Upper lobe of left lung (tissue), 6 donors: ENCODE data around the gene RAP2A. TPM values are rescaled to one million over a fixed set of nuclear protein-coding genes. Genes with fewer than 3 reads are reported as not detected.

Source experiments
- ATAC-seq, 2 donors: fragments of 200-7000 bp; cut with Tn5 transposase; one replicate each; pipeline ENCODE4 v1.9.1; 2022; ENCODE audit warnings: mild to moderate bottlenecking in 2 of 2, moderate library complexity in 2 of 2; ENCODE audit not compliant: low FRiP score in 2 of 2
- DNase-seq, 2 donors: peaks; one replicate each; pipeline ENCODE4 v3.0.0-alpha.2; 2019 to 2020
- H3K27ac ChIP-seq, 4 donors: fragments of 200-600 bp; sonication (generic); one replicate each; pipeline ENCODE4 v1.5.1; 2016 to 2019
- H3K27me3 ChIP-seq, 4 donors: fragments of 200-600 bp; sonication (generic); one replicate each; pipeline ENCODE4 v1.5.1; 2017 to 2019
- H3K36me3 ChIP-seq, 4 donors: fragments of 200-600 bp; sonication (generic); one replicate each; pipeline ENCODE4 v1.5.1; 2016 to 2019
- H3K4me1 ChIP-seq, 4 donors: fragments of 200-600 bp; sonication (generic); one replicate each; pipeline ENCODE4 v1.5.1; 2018 to 2019
- H3K4me3 ChIP-seq, 4 donors: fragments of 200-600 bp; sonication (generic); one replicate each; pipeline ENCODE4 v1.5.1; 2017 to 2019; ENCODE audit warnings: mild to moderate bottlenecking in 2 of 4, moderate library complexity in 1 of 4
- H3K9me3 ChIP-seq, 4 donors: fragments of 200-600 bp; sonication (generic); one replicate each; pipeline ENCODE4 v1.5.1; 2018 to 2019
- CTCF ChIP-seq, 6 experiments: fragments of 450-650 bp in 4 of 6; fragments of 200-600 bp in 2 of 6; sonication (generic) in 2 of 6; IDR thresholded peaks; one replicate each; pipeline ENCODE4 v1.5.1; 2016 to 2019; ENCODE audit warnings: antibody characterized with exemption in 6 of 6
- EP300 ChIP-seq, 4 donors: sonication (generic); formaldehyde crosslinking; IDR thresholded peaks; one replicate each; pipeline ENCODE4 v1.5.1; 2017; ENCODE audit warnings: antibody characterized with exemption in 4 of 4, control low read depth in 2 of 4
- POLR2A ChIP-seq, 4 donors: fragments of 450-650 bp; IDR thresholded peaks; one replicate each; pipeline ENCODE4 v1.5.1; 2016 to 2017; ENCODE audit warnings: antibody characterized with exemption in 4 of 4, mild to moderate bottlenecking in 2 of 4
- POLR2AphosphoS5 ChIP-seq, 2 donors: sonication (generic); formaldehyde crosslinking; IDR thresholded peaks; one replicate each; pipeline ENCODE4 v1.5.1; 2017; ENCODE audit warnings: antibody characterized with exemption in 2 of 2
- WGBS, 2 donors: methylation state at CpG; one replicate each; pipeline ENCODE4 v1.1.5; 2017 to 2018; 5-methylcytosine and 5-hydroxymethylcytosine counted together
- total RNA-seq, 6 donors: library from RNA; depleted of rRNA in 4 of 6; stranded (reverse); fragments of >200 nt in 4 of 6; gene quantifications; one replicate each; pipeline versions ENCODE4 v1.1.0 to v1.2.1, GENCODE V29; 2016 to 2021
- donor health status: DM: no; HTN: no; CAD: no; lungs with moderate emphysema.
- donor health status: DM: no; HTN: yes; CAD: no; lungs with severe emphysema.

The RAP2A gene
- total RNA-seq, 6 donors from 2014 or later = 17.8 to 55.4 (median 31.5) TPM

- Histone ChIP-seq H3K36me3 (no peaks in the 10 kb centered on the region), H3K27me3 (no peaks in the 10 kb centered on the region), H3K27ac (no peak overlapping the region), H3K4me3 (peak overlapping the region in 3 of 4 donors; percentile 10 to 92 (median 82)), H3K4me1 (peaks cover 15 to 37% (median 26%) of the 10 kb centered on the region in 4 donors), H3K9me3 (no peaks in the 10 kb centered on the region)
- 26 to 33% methylated on average over 5 of the region's 5 CpGs for WGBS, 2 donors
- DNase-seq (no peak), ATAC-seq (no peak)
- TF ChIP-seq EP300 (IDR thresholded peaks at IDR 0.05) = no peak
- no peak for TF ChIP-seq POLR2AphosphoS5 (IDR thresholded peaks at IDR 0.05)
- TF ChIP-seq CTCF (IDR thresholded peaks at IDR 0.05) = no peak
Measured at GRCh38 chr13:97435794-97436193, 1.8 kb downstream of the RAP2A start.

- Histone ChIP-seq H3K27me3 (no peaks in the 10 kb centered on the region), H3K4me3 (peak overlapping the region in 2 of 4 donors; percentile 82 to 92), H3K27ac (no peak overlapping the region), H3K4me1 (peaks cover 15 to 36% (median 26%) of the 10 kb centered on the region in 4 donors), H3K36me3 (no peaks in the 10 kb centered on the region), H3K9me3 (no peaks in the 10 kb centered on the region)
- ATAC-seq (no peak), DNase-seq (no peak)
- WGBS, 2 donors = 87 to 88% methylated on average over 2 of the region's 2 CpGs
- TF ChIP-seq CTCF (IDR thresholded peaks at IDR 0.05) (no peak), POLR2A (IDR thresholded peaks at IDR 0.05) (no peak), EP300 (IDR thresholded peaks at IDR 0.05) (no peak), POLR2AphosphoS5 (IDR thresholded peaks at IDR 0.05) (no peak)
Measured at GRCh38 chr13:97436845-97437244, 2.9 kb downstream of the RAP2A start.

- 67 to 74% methylated on average over 2 of the region's 2 CpGs for WGBS, 2 donors
- peaks cover 15 to 29% (median 22%) of the 10 kb centered on the region in 4 donors for H3K4me1 ChIP-seq
- H3K36me3 ChIP-seq = no peaks in the 10 kb centered on the region
- no peak for DNase-seq
- no peaks in the 10 kb centered on the region for H3K27me3 ChIP-seq
- no peak overlapping the region for H3K27ac ChIP-seq
- no peak for TF ChIP-seq POLR2A (IDR thresholded peaks at IDR 0.05)
- TF ChIP-seq CTCF (IDR thresholded peaks at IDR 0.05) = no peak
- no peak for TF ChIP-seq POLR2AphosphoS5 (IDR thresholded peaks at IDR 0.05)
- TF ChIP-seq EP300 (IDR thresholded peaks at IDR 0.05) = no peak
- no peak overlapping the region for H3K4me3 ChIP-seq
- no peak for ATAC-seq
- H3K9me3 ChIP-seq = no peaks in the 10 kb centered on the region
Measured at GRCh38 chr13:97437729-97438128, 3.8 kb downstream of the RAP2A start.

GRCh38 chr13:97438856-97439595 is 5.1 kb downstream of the RAP2A start:
- H3K9me3 ChIP-seq = no peaks in the 10 kb centered on the region
- WGBS, 2 donors = 60 to 70% methylated on average over 3 of the region's 3 CpGs
- H3K4me3 ChIP-seq = no peak overlapping the region
- no peak for ATAC-seq
- H3K36me3 ChIP-seq = no peaks in the 10 kb centered on the region
- TF ChIP-seq CTCF (IDR thresholded peaks at IDR 0.05) (no peak), EP300 (IDR thresholded peaks at IDR 0.05) (no peak), POLR2A (IDR thresholded peaks at IDR 0.05) (no peak), POLR2AphosphoS5 (IDR thresholded peaks at IDR 0.05) (no peak)
- DNase-seq = no peak
- peaks cover 15 to 29% (median 22%) of the 10 kb centered on the region in 4 donors for H3K4me1 ChIP-seq
- H3K27me3 ChIP-seq = no peaks in the 10 kb centered on the region
- H3K27ac ChIP-seq = no peak overlapping the region
